Spinal cord (tissue), 10 donors: ENCODE results near the gene NCAN. TPM values are rescaled to one million over a fixed set of nuclear protein-coding genes. Genes with fewer than 3 reads are reported as not detected.
A peak's percentile ranks its signal among the peaks of the same experiment; 100 is the strongest.

ENCODE experiments used
- DNase-seq, 6 donors: peaks; one replicate each; pipeline versions ENCODE4 v3.0.0 to v3.0.0-alpha.2; 2013 to 2015; ENCODE audit warnings: low spot score in 6 of 6, low read depth in 4 of 6
- H3K27ac ChIP-seq: one replicate; pipeline ENCODE4 v1.5.1; 2013; ENCODE audit warnings: low read depth, low read length, control low read depth
- H3K27me3 ChIP-seq: one replicate; pipeline ENCODE4 v1.6.1; 2013; ENCODE audit warnings: low read length; ENCODE audit not compliant: control insufficient read depth, insufficient read depth
- H3K36me3 ChIP-seq: one replicate; pipeline ENCODE4 v1.6.1; 2013; ENCODE audit warnings: low read length; ENCODE audit not compliant: control insufficient read depth, insufficient read depth
- H3K4me1 ChIP-seq: one replicate; pipeline ENCODE4 v1.6.1; 2013; ENCODE audit warnings: low read length; ENCODE audit not compliant: control insufficient read depth, insufficient read depth
- H3K4me3 ChIP-seq: one replicate; pipeline ENCODE4 v1.5.1; 2013; ENCODE audit warnings: low read depth, low read length, control low read depth
- H3K9me3 ChIP-seq: one replicate; pipeline ENCODE4 v1.6.1; 2013; ENCODE audit warnings: low read length; ENCODE audit not compliant: control insufficient read depth, insufficient read depth
- WGBS: methylation state at CpG from one replicate; pipeline ENCODE4 v1.1.5; 2013; ENCODE audit warnings: missing lambda C conversion rate; ENCODE audit not compliant: insufficient coverage; 5-methylcytosine and 5-hydroxymethylcytosine counted together
- polyA plus RNA-seq, 2 donors: library from polyadenylated mRNA; unstranded; fragments of 120-200 nt; gene quantifications; one replicate each; pipeline ENCODE4 v1.2.1, GENCODE V29; 2013; ENCODE audit not compliant: insufficient read length in 2 of 2
- total RNA-seq, 2 donors: library from RNA; depleted of rRNA in 1 of 2; stranded (reverse); fragments of 120-200 nt in 1 of 2; fragments of >200 nt in 1 of 2; gene quantifications; one replicate each; pipeline versions ENCODE4 v1.2.3 to v1.2.4, GENCODE V29; 2013 to 2014
- donor health status: healthy.

NCAN gene
- total and polyA plus RNA-seq, 4 donors = 135 to 623 (median 338) TPM

DNA sequence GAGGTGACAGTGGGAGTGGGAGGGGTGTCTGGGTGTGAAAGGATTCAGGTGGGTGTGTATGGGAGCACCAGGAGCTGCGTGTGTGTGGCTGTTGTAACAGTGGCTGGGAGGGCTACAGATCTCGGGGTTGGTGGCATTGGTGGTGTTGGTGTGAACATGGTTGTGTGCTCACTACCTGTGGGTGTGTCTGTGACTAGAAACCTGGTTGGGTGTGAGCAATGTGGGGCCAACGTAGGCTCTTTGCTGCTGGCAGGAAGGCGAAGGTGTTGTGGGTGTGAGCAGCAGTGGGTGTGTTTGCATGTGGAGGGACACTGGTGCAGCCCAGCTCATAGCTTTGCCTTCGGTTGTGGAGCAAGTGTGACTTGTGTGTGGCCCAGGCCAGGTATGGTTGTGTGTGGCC is 4.8 kb upstream of the NCAN start:
- peaks cover 83% of the 10 kb centered on the region for H3K4me1 ChIP-seq
- DNase-seq = no peak
- no peaks in the 10 kb centered on the region for H3K9me3 ChIP-seq
- H3K27me3 ChIP-seq = no peaks in the 10 kb centered on the region
- peaks cover 4% of the 10 kb centered on the region for H3K36me3 ChIP-seq
- no peak overlapping the region for H3K4me3 ChIP-seq
- 72% methylated on average over 5 of the region's 5 CpGs for WGBS
- peak overlapping the region; percentile 84 for H3K27ac ChIP-seq

DNA sequence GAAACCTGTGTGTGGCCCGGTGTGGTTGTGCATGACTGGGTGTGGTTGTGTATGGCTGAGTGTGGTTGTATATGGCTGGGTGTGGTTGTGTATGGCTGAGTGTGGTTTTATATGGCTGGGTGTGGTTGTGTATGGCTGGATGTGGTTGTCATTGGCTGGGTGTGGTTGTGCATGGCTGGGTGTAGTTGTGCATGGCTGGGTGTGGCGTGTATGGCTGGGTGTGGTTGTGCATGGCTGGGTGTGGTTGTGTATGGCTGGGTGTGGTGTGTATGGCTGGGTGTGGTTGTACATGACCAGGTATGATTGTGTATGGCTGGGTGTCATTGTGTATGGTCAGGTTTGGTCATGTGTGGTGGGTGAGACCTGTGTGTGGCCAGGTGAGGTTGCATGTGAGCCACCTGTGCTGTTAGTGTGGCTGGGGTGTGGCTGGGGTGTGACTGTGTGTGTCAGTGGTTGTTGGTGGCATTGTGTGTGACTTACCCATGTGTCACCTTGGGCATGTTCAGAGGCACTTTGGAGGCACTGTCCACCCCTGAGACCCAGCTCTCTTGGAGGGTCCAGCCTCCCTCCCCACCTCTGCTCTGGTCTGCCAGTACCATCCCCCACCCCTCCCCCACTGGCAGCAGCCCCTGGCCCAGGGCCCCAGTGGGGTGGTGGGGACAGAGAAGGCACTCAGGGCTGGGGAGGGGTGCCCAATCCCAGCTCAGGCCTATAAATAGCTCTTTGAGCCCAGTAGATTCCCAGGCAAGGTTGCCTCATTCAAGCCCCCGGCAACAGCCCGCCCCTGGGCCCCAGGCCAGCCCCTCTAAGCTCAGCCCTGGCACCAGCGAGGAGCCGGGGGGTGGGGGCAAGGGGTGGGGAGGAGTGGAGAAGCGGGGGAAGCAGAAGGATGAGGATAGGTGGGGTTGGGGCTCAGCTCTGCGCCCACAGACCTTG is 3.9 kb upstream of the NCAN start:
- H3K27me3 ChIP-seq = no peaks in the 10 kb centered on the region
- peak in 4 of 6 donors; percentile 69 to 92 (median 84) for DNase-seq

DNA sequence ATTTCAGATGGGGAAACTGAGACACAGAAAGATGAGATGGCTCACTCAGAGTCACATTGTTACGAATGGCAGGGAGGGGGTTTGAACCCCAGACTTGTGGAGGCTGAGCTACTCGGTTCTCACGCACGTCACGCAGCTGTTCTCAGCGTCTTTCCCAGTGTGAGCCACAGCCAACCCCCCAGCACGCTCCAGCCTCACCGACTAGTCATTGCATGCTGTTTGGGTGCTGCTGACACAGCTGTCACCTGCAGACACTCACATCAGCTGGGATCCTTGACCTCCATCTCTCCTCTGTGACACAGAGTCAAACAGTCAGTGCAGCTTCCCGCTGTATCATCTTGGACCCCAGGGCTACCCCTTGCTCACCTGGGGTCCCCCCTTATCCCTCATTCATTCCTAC is 2.4 kb upstream of the NCAN start:
- WGBS = 67% methylated on average over 9 of the region's 9 CpGs
- Histone ChIP-seq H3K36me3 (peaks cover 4% of the 10 kb centered on the region), H3K9me3 (no peaks in the 10 kb centered on the region), H3K4me1 (peaks cover 77% of the 10 kb centered on the region), H3K27me3 (no peaks in the 10 kb centered on the region), H3K27ac (no peak overlapping the region), H3K4me3 (no peak overlapping the region)
- DNase-seq = no peak

More for the DNA sequence above, 3.9 kb upstream of the NCAN start:
- peaks cover 79% of the 10 kb centered on the region for H3K4me1 ChIP-seq
- 91% methylated on average over 2 of the region's 8 CpGs for WGBS
- no peaks in the 10 kb centered on the region for H3K9me3 ChIP-seq
- H3K4me3 ChIP-seq = no peak overlapping the region
- no peaks in the 10 kb centered on the region for H3K36me3 ChIP-seq
- H3K27ac ChIP-seq = peak overlapping the region; percentile 57

DNA sequence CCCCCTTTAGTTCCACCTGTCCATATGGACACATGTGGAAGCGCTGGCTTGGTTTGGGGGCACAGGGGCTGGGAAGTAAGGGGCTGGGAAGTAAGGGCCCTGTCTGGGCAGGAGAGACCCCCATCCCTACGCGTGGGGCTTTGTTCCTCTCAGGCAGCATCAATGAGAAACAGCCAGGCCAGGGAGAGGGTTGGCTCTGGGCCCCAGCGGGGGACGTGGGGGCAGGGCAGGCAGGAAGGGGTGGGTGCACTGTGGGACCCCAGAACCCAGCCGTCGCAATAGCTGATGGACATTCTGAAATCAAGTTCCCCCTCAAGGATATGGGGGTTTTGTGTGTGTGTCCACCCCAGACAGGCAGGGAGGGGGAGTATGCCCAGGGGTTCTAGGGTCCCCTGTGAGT is 1.2 kb downstream of the NCAN start:
- Histone ChIP-seq H3K4me3 (peak overlapping the region; percentile 66), H3K27ac (peak overlapping the region; percentile 61), H3K27me3 (no peaks in the 10 kb centered on the region), H3K36me3 (peaks cover 28% of the 10 kb centered on the region), H3K9me3 (no peaks in the 10 kb centered on the region), H3K4me1 (peaks cover 61% of the 10 kb centered on the region)
- WGBS = 3% methylated on average over 7 of the region's 7 CpGs
- peak in 2 of 6 donors; percentile 71 to 73 for DNase-seq

GRCh38 chr19:19213426-19214158 is 1.8 kb downstream of the NCAN start:
- WGBS = 9% methylated on average over 17 of the region's 21 CpGs
- peak in 2 of 6 donors; percentile 65 to 69 for DNase-seq
- H3K4me1 ChIP-seq = peaks cover 56% of the 10 kb centered on the region
- no peaks in the 10 kb centered on the region for H3K27me3 ChIP-seq
- H3K4me3 ChIP-seq = peak overlapping the region; percentile 66
- peaks cover 34% of the 10 kb centered on the region for H3K36me3 ChIP-seq
- no peaks in the 10 kb centered on the region for H3K9me3 ChIP-seq
- peak overlapping the region; percentile 40 for H3K27ac ChIP-seq

DNA sequence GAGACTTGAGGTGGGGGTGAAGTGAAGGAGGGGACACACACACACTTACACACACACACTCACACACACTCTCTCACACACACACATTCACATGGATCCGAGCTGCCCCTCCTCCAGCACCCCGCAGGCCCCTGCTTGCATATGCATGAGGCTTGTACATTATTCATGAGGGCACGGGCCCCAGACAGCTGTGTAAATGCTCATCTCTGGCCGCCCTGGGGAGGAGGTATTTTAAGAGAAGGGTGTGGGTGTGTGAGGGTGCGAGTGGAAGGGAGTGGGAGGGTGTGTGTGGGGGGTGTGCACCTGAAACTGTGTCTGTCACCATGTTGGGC is 2.4 kb downstream of the NCAN start:
- WGBS = 4% methylated on average over 4 of the region's 5 CpGs
- Histone ChIP-seq H3K9me3 (no peaks in the 10 kb centered on the region), H3K4me3 (peak overlapping the region; percentile 66), H3K36me3 (peaks cover 40% of the 10 kb centered on the region), H3K27ac (no peak overlapping the region), H3K4me1 (peaks cover 50% of the 10 kb centered on the region), H3K27me3 (no peaks in the 10 kb centered on the region)
- peak in 2 of 6 donors; percentile 72 to 83 for DNase-seq

DNA sequence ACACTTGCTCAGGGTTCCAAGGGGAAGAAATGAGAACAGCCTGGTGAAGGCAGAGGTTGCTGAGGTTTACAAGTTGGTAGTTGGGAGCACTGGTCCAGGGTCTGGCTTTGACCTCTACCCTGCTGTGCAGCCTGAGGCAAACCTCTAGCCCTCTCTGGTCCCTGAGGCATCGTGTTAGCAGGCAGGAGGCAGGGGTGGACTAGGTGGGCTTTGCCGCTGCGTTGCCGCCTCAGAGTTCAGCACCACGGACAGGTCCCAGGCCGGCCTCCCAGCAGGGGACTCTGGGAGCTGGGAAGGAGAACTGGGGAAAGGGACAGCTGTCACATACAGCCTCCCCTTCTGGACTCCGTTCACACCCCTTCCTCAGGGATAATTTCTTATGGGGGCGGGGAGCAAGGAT is 3.1 kb downstream of the NCAN start:
- Histone ChIP-seq H3K4me1 (peaks cover 44% of the 10 kb centered on the region), H3K9me3 (no peaks in the 10 kb centered on the region), H3K4me3 (peak overlapping the region; percentile 66), H3K36me3 (peaks cover 47% of the 10 kb centered on the region), H3K27ac (no peak overlapping the region), H3K27me3 (no peaks in the 10 kb centered on the region)
- peak in 1 of 6 donors; percentile 60 for DNase-seq
- WGBS = 8% methylated on average over 5 of the region's 8 CpGs

GRCh38 chr19:19215792-19216191 is 4.0 kb downstream of the NCAN start:
- Histone ChIP-seq H3K4me1 (peaks cover 44% of the 10 kb centered on the region), H3K36me3 (peaks cover 52% of the 10 kb centered on the region), H3K27ac (no peak overlapping the region), H3K9me3 (no peaks in the 10 kb centered on the region), H3K4me3 (no peak overlapping the region), H3K27me3 (no peaks in the 10 kb centered on the region)
- no peak for DNase-seq
- WGBS = 50% methylated on average over 1 of the region's 4 CpGs

GRCh38 chr19:19217099-19217498 is 5.3 kb downstream of the NCAN start:
- Histone ChIP-seq H3K4me1 (peaks cover 37% of the 10 kb centered on the region), H3K36me3 (peaks cover 62% of the 10 kb centered on the region), H3K27ac (no peak overlapping the region), H3K9me3 (no peaks in the 10 kb centered on the region), H3K4me3 (no peak overlapping the region), H3K27me3 (no peaks in the 10 kb centered on the region)
- no peak for DNase-seq
- WGBS = 58% methylated on average over 4 of the region's 4 CpGs
